Measurements from ENCODE around the gene OR6N2.

OR6N2 gene

DNA sequence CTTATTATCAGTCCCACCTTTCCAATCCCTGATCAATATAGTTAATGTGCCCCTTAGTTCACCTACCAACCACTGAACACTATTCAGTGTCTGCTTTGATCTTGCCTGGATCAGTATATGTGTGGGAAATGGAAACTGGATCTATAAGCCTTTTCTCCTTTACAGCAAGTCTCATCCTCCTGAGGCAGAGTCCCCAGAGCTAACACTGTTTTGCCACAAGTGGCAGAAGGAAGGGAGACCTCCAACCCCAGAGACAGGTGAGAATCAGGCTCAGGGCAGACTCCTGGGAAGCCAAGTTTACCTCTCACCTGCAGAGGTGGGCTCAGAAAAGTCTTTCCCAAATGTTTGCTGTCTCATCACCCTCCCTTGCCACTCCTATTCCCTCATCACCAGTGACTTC lies at the start of gene OR6N2:
TSS of gene OR6N2 (minus strand) at position 101 of the 400 bp plus-strand sequence. CDS start 3,569 bp downstream, outside the sequence.
- DNase-seq: no peak

DNA sequence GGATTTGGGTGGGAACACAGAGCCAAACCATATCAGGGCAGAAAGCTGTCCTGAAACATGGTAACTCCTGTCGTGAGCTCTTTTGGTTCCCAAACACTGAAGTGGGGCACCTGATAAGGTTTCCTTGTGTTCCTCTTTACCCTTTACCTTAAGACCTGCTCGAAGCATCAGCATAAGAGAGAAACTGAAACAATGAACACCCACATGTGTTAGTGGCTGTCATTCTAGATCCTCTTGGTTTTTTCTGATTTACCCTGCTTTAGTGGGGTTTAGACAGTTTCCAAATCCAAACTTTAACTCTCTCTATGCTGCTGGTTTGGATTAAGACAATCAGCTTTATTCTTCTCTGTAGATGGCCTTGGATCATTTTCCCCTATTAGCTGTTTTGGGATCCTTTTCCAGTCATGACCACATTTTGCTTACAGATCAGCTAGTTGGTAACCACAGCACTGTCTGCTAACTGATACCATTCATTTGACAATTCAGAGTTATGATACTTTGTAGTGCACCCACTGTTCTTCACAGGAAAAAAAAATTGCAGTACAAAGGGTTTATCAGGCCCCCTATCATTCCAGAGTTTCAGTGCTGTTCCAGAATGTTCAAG lies 49.2 kb upstream of the OR6N2 start:
- no peak for DNase-seq

DNA sequence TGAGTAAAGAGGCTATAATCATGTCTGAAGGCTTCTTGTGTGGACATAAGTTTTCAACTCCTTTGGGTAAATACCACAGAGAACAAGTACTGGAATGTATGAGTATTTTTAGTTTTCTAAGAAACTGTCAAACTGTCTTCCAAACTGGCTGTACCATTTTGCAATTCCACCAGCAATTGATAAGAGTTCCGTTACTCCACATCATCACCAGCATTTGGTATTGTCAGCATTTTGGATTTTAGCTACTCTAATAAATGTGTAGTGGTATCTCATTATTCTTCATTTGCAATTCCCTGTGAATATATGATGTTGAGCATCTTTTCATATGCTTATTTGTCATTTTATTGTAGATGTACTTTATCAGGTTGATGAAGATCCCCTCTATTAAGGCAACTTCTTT lies 40.7 kb upstream of the OR6N2 start:
- no peak for DNase-seq

GRCh38 chr1:158819461-158820443 lies 38.7 kb upstream of the OR6N2 start:
- no peak for DNase-seq

DNA sequence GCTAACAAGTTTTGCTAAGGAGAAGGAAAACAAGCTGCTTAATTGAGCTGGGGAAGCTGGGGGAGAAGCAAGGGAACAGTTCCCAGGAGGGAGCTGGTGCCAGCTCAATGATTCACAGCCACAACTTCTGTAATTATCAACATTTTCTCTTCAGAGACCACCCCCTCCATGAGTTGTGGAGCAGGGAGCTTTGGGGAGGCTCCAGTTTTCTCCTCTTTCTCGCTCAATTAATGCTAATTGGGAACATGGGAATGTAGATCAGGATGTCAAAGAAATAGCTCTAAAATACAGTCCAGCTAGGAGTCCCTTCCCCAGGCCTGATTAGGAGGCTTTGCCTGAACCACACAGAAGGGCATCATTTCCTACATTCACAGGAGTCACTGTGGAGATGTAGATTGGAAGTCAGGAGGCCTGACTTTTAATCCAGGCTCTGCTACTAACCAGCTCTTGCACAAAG lies 38.0 kb upstream of the OR6N2 start:
- no peak for DNase-seq

DNA sequence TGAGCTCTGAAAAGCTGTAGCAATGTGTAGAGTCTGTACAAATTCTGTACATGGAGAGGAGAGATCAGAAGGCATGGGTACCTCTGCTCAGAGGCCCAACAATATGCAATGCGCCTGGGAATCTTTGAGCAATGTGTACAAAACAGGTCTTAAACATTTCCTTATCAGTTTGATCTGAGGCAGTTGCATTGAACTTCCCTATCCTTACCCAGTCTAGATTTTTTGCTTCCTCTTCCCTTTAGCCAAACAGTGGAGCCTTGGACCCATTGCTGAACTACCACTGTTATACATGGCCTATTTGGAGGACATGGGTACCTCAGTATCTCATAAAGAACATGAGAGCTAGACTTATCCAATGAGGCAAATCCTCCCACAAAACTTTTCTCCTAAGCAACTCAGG lies 37.6 kb upstream of the OR6N2 start:
- DNase-seq: no peak

- DNase-seq: no peak
These were observed 34.0 kb upstream of the OR6N2 start for GRCh38 chr1:158814970-158815369.

- DNase-seq: no peak
These were observed 32.2 kb upstream of the OR6N2 start for GRCh38 chr1:158813164-158813563.

GRCh38 chr1:158812336-158812735 lies 31.3 kb upstream of the OR6N2 start:
- DNase-seq: no peak

DNA sequence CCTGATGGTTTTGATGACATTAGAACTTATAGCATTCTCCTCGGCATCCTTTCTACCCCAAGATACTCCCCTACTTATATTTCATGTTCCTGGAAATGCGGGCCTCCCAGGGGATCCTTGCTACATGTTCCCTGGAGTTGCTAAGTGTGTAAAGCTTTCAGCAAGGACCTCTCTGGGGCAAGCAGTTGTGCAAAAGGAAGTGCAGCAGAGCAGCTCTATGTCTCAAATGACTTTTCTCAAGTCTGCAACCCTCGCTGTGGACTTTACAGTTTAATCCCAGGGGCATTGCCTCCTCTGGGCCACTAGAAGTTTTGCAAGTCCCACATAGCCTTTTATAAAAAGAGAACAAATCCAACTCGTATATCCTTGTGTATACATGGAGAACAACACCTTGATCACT lies 29.3 kb upstream of the OR6N2 start:
- DNase-seq: no peak

DNA sequence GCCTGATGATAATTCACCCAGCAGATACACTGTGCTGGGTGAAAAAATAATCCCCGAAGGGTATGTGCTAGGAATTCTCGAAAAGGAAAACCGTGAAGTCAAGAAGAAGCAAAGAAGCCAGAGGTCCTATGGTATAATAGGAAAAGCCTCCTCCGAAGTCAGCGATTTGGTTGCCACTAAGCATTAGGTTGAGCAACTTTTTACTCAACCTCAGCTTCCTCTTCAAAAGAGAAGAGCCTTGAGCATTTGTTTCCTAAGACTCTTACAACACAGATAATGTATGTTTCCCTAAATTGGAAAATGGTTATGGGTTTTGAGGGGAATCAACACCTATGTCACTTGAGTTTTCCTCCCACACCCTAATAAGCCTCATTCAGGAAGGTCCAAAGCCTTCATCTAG lies 28.9 kb upstream of the OR6N2 start:
- no peak for DNase-seq

- no peak for DNase-seq
These were observed 28.3 kb upstream of the OR6N2 start for GRCh38 chr1:158809256-158809655.

DNA sequence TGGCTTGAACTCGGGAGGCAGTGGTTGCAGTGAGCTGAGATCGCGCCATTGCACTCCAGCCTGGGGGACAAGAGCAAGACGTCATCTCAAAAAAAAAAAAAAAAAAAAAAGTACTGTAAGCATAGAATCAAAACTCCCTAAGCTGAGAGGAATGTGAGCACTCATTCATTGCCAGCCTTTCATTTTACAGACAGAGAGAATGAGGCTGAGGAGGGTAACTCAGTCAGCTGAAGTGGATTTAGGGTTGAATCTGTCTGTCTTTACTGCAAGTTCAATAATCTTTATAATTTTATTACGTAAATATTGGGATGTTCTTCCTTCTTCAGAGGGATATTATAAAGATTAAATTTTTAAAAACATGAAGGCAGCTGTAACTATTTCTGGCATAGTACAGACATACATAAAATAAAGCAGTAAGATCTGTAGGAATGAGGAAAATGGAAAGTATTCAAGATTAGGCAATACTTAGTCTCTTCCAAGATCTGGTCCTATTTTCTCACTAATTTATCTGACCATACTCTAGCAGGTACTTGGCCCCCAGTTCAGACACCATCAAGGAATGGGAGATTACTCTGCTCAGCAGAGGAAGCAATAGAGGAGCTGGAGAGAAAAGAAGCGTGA lies 26.0 kb upstream of the OR6N2 start:
- DNase-seq: no peak

DNA sequence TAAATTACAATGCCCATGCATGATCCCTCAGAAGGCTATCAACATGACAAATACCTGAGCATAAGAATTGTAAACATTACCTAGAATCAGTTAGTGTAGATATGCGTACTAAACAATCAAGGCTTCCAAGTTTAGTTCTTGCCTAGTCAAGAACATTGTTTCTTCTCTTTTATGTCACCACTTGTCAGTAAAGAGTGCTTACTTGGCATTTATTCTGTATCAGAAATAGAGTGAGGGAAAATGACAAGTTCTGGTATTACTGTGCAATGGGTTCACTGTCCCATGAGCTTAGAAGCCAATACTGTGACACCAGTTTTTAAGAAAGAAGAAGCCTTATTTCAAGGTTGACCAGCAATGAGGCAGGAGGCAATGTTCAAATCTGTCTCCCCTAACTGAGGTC lies 22.7 kb upstream of the OR6N2 start:
- DNase-seq: no peak

DNA sequence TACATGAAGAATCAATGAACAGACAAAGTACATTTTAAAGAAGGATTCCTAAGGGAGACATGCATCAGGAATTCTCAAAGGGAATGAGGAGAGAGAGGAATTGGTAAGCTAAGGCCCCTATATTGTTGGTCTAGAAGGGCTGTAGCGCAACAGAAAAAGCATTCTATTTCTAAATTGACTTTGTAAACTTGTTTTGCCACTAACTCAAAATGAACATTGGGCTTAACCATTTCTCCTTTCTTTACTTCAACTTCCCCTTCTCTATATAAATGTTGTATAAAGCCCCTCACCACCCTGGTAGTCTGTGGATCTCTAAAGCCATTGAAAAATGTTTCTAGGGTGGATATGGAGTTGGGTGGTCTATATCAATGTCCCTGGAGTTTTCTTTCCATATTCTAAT lies 20.4 kb upstream of the OR6N2 start:
- DNase-seq: no peak

DNA sequence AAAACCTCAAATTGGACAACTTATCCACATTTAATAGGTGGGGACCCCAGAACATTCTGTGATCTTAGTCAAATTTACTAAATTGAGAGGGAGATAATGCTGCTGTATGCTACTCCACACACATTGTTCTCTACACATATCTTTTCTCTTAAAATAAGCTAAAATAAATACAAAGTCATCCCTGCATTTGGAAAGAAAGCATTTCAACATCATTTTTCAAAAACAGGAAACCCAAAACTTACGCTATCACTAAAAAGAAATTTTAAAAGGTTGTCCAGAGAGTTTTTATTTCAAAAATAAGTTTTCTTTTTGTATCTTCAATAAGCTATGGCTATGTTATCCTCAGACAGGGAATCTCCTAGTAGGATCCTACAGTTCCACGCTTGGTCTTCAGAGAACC lies 19.5 kb upstream of the OR6N2 start:
- no peak for DNase-seq

DNA sequence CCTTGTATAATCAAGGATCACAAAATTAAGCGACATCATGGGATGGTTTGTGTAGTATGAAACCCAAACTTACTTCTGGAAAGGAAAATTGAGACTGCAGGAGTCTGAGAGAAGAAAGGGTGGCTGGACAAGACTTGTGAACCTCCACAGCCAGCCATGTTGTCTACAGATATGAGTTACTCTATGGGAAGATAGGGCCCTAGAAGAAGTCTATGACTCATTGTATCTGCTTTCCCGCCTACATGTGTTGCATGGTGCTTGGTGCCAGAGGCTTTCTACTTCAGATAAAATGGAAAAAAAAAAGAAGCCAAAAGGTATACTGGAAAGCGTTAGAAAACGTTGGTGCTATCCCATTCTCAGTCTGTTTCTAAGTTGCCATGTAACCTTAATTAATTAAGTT lies 18.7 kb upstream of the OR6N2 start:
- DNase-seq: no peak

DNA sequence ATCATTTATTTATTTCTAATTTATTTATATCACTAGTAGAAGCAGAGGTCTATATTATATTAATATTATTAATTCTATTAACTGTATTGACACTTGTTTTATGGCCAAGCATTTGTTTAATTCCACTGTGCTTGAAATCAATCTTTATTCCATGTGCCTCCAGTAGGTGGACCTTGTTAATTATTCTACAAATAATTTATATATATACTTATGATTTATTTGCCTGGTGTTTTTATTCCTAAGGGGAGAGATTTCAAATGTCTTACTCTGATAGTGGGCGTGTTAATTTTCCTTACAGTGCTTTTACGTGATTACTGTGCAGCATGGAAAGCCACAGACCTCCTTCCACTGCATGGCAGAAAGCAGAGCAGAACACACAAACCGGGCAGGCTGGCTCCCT lies 17.5 kb upstream of the OR6N2 start:
- no peak for DNase-seq

DNA sequence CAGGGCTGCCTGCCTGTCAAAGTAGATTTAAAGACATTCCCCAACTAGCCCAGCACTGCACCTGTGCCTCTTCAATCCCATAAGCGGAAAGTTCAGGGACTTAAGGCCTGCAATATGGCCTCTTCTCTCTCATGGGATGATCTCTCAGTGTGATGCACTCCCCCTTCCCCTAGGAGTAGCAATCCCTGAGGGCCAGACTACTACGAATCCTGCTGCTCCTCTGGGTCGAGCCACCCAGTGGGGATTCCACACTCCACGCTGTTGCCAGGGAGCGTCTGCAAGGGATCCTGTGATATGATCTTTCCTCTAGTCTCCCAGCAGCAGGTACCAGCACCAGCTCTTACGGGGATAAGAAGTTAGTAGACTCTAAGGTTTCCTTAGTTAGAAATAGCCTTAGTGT lies 13.2 kb upstream of the OR6N2 start:
- DNase-seq: no peak

DNA sequence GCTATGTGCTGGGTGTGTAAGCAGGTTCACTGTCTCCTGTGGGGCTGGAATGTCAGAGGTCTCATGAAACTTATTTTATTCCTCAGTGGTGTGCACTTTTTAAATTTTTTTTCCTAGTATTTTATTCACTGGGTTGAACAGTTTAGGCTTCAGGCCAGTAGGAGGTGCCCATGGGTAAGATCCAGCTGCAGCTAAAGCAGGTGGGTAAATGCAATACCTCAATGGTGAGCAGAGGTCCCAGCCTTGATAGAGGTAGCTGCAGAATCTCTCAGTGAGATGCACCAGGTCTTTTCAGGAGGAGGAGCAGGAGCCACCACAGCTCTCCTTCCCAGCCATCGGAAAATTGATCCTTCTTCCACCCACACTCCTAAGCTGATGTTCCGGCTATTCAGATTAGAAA lies 12.6 kb upstream of the OR6N2 start:
- DNase-seq: no peak

- no peak for DNase-seq
These were observed 8.8 kb downstream of the OR6N2 start, which contains the start of gene OR6N1 for GRCh38 chr1:158771950-158772866. OR6N1 (minus strand) TSS chr1:158772195; CDS start chr1:158766682, 5,513 bp downstream.

- DNase-seq: no peak
These were observed 26.6 kb downstream of the OR6N2 start, which contains the start of gene OR6K6 for GRCh38 chr1:158754420-158754819. OR6K6 (plus strand) TSS chr1:158754720; CDS start chr1:158754888, 168 bp downstream.
